Mucosa of descending colon (tissue), 3 donors: ENCODE measurements around the gene PCBP3. TPM values are rescaled to one million over a fixed set of nuclear protein-coding genes. Genes with fewer than 3 reads are reported as not detected.
A peak's percentile ranks its signal among the peaks of the same experiment; 100 is the strongest.

Source experiments
- ATAC-seq: fragments of 200-7000 bp; cut with Tn5 transposase; one replicate; pipeline ENCODE4 v1.9.1; 2020; ENCODE audit warnings: mild to moderate bottlenecking, moderate library complexity
- DNase-seq, 3 donors: peaks; one replicate each; pipeline ENCODE4 v3.0.0-alpha.2; 2020
- H3K36me3 ChIP-seq: fragments of 200-600 bp; one replicate; pipeline ENCODE4 v1.8.0; 2021; ENCODE audit warnings: low read depth, mild to moderate bottlenecking
- H3K4me1 ChIP-seq: fragments of 200-600 bp; one replicate; pipeline ENCODE4 v1.8.0; 2021; ENCODE audit warnings: low read depth, mild to moderate bottlenecking
- H3K4me3 ChIP-seq: fragments of 200-600 bp; one replicate; pipeline ENCODE4 v1.8.0; 2021; ENCODE audit warnings: mild to moderate bottlenecking
- H3K9me3 ChIP-seq: fragments of 200-600 bp; one replicate; pipeline ENCODE4 v1.8.0; 2021; ENCODE audit warnings: mild to moderate bottlenecking
- intact Hi-C, 2 donors: fragments of 100-400 bp; cut with DNase I in 1 of 2; cut with micrococcal nuclease in 1 of 2; formaldehyde crosslinking; loops; one replicate each; pipeline versions ENCODE4 v1.11.0 to v1.11.1; 2022; cut with DNase I, micrococcal nuclease
- total RNA-seq, 3 donors: library from RNA; stranded (reverse); fragmentation: NEBNext Ultra II Directional in 2 of 3; extraction: Animal tissue kit (Norgen Biotek cat#: 25700) in 2 of 3; gene quantifications; one replicate each; pipeline versions ENCODE4 v1.2.1 to v1.2.4, GENCODE V29; 2021 to 2023
- TF ChIP-seq, protein P1 (sequence below): fragments of 200-600 bp; IDR thresholded peaks from one replicate; pipeline ENCODE4 v1.8.0; 2022; ENCODE audit warnings: antibody characterized with exemption, mild to moderate bottlenecking
- donor health status: DM: no; HTN: no; CAD: no; lungs with moderate emphysema.
- donor health status: DM: no; HTN: no; CAD: no.
- donor health status: DM: no; HTN: yes; CAD: no.

Gene PCBP3
- total RNA-seq, 3 donors from 2014 or later: 4.5 to 18.4 (median 7.6) TPM

DNA sequence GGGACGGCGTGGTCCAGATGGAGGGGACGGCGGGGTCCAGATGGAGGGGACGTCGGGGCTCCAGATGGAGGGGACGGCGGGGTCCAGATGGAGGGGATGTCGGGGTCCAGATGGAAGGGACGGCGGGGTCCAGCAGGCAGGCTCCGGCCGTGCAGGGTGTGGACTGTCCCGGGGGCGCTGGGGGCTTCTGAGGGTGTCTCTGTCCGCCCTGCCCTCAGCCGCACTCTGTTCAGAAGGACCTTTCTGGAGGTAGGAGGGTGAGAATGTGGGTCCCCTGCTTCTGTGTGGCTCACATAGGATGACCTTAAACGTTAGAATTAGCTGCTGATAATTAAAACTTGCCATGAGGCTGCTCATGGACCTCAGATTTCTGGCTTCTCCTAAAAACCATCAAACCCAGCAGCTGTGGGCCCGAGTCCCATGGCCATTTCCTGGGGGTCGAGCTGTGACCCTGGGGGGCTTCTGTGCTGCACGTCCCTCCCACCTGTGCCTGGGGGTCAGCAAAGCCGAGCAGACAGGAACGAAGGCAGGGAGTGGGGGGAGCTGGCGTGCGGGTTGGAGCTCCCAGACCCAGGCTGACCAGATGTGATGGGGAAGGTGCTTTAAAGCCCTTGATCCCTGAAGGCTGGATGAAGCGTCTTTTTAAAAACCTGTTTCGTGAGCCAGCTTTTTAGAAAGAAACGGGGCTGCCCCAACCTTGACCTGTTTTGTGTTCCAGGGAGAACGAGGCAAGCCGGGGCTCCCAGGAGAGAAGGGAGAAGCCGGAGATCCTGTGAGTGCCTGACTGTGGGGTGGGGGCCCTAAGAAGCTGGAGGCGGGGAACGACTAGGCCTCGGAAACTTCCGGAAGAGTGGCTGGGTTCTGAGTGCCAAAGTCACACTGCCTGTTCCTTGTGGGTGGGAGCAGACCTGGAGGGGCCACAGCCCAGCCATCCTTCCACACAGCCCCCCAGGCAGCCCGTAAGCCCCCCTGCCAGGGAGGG is 345.1 kb downstream of the PCBP3 start:
- DNase-seq (peak in 2 of 3 donors; percentile 16 to 38), ATAC-seq (no peak)
- Histone ChIP-seq H3K9me3 (no peaks in the 10 kb centered on the region), H3K4me1 (no peaks in the 10 kb centered on the region), H3K36me3 (no peaks in the 10 kb centered on the region), H3K4me3 (no peak overlapping the region)
- intact Hi-C loops: no loop called here
- TF ChIP-seq, protein P1, sequence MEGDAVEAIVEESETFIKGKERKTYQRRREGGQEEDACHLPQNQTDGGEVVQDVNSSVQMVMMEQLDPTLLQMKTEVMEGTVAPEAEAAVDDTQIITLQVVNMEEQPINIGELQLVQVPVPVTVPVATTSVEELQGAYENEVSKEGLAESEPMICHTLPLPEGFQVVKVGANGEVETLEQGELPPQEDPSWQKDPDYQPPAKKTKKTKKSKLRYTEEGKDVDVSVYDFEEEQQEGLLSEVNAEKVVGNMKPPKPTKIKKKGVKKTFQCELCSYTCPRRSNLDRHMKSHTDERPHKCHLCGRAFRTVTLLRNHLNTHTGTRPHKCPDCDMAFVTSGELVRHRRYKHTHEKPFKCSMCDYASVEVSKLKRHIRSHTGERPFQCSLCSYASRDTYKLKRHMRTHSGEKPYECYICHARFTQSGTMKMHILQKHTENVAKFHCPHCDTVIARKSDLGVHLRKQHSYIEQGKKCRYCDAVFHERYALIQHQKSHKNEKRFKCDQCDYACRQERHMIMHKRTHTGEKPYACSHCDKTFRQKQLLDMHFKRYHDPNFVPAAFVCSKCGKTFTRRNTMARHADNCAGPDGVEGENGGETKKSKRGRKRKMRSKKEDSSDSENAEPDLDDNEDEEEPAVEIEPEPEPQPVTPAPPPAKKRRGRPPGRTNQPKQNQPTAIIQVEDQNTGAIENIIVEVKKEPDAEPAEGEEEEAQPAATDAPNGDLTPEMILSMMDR: no peak

DNA sequence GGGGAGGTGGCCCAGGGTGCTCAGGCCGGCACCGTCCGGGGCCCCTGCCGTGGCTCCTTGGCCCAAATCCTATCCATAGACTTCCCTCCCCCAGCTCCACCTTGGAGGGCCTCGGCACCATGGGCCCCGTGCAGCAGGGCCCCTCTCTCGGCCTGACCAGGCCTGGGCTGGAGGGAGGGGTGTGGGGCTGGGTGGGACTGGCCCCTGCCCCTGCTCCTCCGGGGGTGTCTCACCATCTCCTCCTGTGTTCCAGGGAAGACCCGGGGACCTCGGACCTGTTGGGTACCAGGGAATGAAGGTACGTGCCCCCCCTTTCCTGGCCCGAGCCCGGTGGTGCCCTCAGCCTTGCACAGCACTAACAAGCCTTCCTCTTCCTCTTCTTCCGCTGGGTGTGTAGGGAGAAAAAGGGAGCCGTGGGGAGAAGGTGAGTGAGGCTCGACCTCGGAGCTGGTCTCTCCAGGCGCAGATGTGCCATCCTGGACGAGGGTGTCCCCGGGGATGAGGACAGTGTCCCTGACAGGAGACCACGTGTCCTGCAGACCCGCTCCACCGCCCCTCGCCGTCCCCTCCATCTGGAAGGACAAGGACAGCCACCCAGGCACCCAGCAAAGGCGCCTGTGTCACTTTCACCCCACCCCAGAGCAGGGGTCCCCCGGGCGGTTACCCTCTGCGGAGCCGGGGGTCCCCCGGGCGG is 346.0 kb downstream of the PCBP3 start:
- H3K36me3 ChIP-seq: no peaks in the 10 kb centered on the region
- TF ChIP-seq, protein P1: no peak
- H3K4me3 ChIP-seq: no peak overlapping the region
- intact Hi-C loops: no loop called here
- ATAC-seq (no peak), DNase-seq (peak in 1 of 3 donors; percentile 12)
- H3K4me1 ChIP-seq: no peaks in the 10 kb centered on the region
- H3K9me3 ChIP-seq: no peaks in the 10 kb centered on the region

DNA sequence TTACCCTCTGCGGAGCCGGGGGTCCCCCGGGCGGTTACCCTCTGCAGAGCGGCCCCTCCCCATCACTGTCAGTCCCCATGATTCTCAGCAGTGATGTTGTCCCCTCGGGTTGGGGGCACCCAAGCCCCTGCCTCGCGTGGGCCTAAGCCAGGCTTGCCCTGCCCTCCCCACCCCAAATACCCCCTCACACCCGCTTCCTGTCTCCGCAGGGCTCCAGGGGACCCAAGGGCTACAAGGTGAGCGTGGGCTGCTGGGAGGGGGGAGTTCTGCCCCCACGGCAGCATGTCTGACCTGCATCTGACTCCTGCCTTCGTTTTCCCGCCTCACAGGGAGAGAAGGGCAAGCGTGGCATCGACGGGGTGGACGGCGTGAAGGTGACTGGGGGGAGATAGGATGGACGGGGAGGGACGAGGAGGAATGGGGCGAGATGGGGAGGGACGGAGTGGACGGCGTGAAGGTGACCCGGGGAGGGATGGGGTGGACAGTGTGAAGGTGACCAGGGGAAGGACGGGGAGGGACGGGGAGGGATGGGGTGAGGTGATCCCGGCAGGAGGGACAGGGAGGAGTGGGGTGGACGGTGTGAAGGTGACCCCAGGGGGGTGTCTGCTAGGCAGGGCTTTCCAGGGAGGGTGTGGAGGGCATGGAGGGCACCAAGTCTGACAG is 346.7 kb downstream of the PCBP3 start:
- intact Hi-C loops: no loop called here
- ATAC-seq (no peak), DNase-seq (peak in 2 of 3 donors; percentile 16 to 29)
- no peak overlapping the region for H3K4me3 ChIP-seq
- H3K36me3 ChIP-seq: no peaks in the 10 kb centered on the region
- TF ChIP-seq, protein P1: no peak
- no peaks in the 10 kb centered on the region for H3K4me1 ChIP-seq
- no peaks in the 10 kb centered on the region for H3K9me3 ChIP-seq

DNA sequence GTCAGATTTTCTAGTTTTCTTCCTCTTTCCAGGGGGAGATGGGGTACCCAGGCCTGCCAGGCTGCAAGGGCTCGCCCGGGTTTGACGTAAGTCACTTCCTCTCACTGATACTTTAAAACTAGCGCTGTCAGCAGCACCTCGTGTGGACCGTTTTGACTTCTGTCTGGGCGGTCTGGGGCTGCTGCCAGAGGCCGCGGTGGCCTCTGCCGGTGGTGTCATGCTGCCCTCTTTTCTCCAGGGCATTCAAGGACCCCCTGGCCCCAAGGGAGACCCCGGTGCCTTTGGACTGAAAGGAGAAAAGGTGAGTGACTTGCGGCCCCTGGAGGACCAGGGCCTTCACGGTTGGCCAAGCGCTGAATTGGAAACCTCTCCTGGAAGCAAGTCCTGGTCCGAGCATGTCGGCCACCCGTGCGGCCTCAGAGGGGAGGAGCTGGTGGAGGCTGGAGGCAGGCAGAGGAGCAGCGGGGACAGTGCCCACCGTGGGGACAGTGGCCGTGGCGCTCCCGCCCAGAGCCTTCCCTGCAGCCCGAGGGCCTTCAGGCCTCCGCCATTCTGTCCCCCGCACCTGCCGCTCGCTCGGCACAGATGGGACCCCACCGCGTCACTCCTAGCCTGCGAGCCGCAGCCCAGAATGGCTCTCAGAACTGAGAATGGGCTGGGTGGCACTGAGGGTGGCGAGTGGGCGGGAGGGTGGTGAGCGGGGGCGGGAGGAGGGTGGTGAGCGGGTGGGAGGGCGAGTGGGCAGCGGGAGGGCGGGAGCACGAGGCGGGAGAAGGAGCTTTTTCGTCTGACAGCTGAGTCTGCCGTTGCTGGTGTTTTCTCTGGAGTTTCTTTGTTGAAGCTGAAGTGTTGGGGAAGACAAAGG is 347.4 kb downstream of the PCBP3 start:
- Histone ChIP-seq H3K36me3 (no peaks in the 10 kb centered on the region), H3K4me1 (no peaks in the 10 kb centered on the region), H3K4me3 (no peak overlapping the region), H3K9me3 (no peaks in the 10 kb centered on the region)
- ATAC-seq (no peak), DNase-seq (peak in 2 of 3 donors; percentile 13 to 37)
- TF ChIP-seq, protein P1: no peak
- intact Hi-C loops: no loop called here
